NCI-H1048 (cell line): Measurements from ENCODE around the gene BCLAF1.
A peak's percentile ranks its signal among the peaks of the same experiment; 100 is the strongest.
"Not testable (repeated sequence)": the region's sequence is repeated elsewhere in the genome, so short reads cannot be mapped to it uniquely, and the experiment has no call there.

Experiments used
- DNase-seq: peaks from one replicate; lab custom pipeline; 2025; lab: John Stamatoyannopoulos, UW

The BCLAF1 gene

DNA sequence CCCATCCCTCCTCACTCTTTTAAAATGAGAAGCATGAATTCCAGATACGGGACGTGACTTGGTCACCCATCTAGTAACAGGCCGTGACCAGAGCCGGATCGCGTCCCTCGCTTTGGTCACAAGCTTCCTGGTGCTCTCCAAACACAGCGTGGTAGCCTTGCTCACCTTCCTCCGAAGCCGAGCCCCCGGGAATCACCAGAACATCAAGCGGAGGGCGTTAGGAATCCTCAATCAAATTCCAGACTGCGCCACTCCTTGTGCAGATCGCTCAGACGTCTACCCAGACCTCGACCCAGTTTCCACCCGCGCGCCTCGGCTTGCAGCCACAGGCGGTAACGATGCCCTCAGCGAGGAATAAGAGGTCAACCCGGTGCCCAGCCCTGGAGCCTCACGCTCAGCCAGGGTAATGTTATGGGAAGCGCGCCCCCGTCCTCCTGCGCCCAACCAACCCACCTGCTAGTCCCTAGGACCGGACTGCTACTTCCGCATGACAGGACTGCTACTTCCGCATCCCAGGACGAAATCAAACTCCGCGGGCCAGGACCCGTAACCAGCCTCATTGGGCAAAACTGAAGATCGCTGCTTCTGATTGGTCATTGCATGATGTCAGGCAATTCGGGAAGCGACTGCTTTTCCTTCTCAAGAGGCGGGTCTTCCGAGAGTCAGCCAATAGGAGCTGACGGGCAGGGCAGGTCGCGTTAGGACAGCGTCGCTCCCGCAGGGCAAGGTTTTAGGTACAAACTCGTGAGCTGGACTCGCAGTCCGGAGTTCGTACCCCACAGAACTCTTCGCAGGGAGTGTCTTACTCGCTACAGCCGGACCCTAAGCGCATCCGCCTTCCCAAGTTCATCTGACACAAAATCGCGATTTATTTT lies 39.6 kb downstream of the BCLAF1 start, which contains the start of gene MTFR2:
Gene MTFR2, minus strand, starts transcription at position 501 of the 875 bp plus-strand sequence. CDS start 1,212 bp downstream, outside the sequence.
- peak; percentile 93 for DNase-seq

DNA sequence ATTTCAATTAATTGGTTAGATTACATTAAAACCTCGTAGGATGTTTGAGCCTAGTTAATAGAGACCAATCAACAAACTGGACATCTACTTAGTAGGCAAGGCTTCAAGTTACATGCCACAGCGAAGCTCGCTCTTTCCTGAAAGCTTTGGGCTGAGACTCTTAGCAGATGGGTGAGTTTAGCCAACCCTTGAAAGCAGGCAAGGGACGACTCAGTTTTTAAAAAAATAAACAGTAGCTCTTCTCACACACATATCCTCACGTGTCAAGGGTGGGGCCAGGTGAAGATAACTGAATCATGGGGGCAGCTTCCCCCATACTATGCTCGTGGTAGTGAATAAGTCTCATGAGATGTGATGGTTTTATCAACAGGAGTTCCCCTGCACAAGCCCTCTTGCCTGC lies 40.3 kb downstream of the BCLAF1 start:
- no peak for DNase-seq

DNA sequence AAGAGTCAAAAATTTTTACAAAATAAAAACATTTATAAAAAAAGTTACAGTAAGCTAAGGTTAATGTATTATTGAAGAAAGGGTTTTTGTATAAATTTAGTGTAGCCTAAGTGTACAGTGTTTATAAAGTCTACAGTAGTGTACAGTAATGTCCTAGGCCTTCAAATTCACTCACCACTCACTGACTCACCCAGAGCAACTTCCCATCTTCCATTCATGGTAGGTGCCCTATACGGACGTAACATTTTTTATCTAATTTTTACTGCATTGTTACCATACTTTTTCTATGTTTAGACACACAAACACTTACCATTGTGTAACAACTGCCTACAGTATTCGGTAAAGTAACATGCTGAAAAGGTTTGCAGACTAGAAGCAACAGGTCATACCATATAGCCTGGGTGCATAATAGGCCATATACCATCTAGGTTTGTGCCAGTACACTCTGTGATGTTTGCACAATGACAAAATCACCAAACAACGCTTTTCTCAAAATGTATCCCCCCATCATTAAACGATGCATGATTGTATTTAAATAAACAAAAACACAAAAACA lies 45.5 kb downstream of the BCLAF1 start:
- no peak for DNase-seq

DNA sequence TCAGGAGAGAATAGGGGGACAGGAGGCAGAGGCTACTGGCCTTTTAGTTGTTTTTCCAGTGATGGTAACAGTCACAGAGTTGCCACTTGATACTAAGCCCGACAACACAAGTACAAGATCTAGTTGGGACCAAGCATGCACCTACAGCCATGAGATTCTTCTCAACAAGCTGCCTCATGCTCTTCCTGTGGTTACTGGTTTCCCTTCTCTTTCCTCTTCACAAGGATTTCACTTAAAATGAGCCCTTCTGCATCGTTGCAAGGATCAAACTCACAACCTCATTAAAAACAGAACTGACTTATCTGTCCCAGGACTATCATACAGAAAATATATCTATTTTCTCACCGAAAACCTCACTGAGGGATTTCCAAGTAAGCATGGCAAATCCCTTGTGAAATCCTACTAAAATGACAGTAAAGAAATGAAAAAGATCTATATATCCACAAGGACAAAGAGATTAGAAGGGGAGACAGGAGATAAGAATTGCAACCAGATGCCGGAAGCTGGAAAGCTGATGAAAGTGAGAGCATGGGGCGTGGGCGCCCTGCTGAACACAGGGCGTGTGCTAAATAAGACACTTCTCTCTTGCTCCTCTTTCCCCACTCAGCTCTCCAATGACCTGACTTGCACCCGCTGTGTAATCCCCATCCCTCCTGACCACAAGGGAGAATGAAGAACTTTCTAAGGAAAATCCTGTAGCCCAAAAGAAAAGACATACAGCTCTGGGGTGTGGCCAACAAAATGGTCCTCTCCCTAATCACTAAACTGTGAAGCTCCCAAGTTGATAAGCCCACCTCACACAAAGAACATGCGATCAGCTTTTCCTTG lies 53.0 kb downstream of the BCLAF1 start:
- no peak for DNase-seq

DNA sequence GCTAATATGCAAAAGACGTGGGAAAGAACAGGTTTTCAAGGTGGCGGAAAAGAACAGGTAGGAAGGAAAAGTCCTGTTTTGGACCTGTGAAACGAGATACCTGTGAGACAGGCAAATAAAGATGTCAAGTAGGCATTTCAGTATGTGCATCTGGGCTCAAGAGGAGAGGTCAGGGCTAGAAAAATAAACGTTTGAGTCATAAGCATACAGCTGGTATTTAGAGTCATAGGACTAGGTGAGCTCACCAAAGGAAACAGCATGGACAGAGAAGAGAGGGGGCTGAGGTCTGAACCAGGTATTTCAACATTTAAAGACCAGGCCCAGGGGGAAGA lies 54.4 kb downstream of the BCLAF1 start:
- DNase-seq = no peak

DNA sequence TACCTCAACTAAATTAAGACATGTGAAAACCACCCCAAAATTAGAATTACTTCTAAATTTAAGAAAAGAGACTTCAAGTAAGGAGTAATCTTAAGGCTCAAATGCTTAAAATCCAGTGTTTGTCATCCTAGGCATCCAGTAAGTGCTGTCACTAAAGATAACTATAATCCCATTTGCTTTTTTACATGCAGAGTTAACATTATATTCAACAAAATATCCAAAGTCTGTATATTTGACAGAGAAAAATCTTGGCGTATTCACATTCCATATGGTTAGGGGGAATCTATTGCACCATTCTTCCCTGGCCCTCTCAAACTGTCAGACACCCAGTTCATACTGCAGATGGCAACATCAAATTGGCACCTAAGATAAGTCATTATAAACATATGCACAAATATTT lies 56.9 kb downstream of the BCLAF1 start:
- DNase-seq = no peak

DNA sequence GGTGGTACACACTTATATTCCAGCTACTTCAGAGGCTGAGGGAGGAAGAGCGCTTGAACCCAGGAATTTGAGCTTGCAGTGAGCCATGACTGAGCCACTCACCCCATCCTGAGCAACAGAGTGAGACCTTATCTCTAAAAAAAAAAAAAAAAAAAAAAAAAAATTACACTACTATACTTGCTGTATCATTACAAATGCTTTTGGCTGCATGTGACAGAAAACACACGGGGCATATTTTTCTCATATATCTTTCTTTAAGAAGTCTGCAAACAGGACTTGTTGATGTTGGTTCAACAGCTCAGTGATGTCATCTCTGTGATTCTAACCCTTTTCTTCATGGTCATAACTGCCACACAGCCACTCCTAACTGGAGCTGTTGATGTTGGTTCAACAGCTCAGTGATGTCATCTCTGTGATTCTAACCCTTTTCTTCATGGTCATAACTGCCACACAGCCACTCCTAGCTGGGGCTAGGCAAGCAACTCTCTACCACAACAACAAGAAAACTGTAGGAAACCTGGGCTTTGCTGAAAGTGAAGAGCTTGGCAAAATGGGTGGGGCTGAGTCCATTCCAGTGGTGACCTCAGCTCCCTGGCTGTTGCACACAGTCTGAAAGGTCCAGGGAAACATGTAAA lies 59.3 kb downstream of the BCLAF1 start:
- DNase-seq = no peak

DNA sequence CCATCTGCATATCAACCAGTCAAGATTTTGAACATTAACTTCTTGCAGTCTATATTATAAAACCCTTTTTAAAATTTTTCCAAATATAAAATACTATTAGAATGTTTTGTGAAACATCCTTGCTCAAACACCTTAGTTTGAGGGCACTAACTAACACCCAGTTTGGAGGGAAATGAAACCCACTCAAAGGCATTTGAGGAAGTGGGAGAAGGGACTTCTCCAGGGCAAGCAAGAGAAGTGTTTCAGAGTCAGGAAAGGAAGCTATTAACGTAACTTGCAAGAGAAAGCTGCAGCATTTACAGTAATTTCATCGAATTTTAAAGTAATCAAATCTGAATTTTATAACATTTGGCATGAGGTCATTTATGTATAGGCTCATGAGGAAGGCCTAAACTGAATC lies 60.8 kb downstream of the BCLAF1 start:
- DNase-seq = no peak

DNA sequence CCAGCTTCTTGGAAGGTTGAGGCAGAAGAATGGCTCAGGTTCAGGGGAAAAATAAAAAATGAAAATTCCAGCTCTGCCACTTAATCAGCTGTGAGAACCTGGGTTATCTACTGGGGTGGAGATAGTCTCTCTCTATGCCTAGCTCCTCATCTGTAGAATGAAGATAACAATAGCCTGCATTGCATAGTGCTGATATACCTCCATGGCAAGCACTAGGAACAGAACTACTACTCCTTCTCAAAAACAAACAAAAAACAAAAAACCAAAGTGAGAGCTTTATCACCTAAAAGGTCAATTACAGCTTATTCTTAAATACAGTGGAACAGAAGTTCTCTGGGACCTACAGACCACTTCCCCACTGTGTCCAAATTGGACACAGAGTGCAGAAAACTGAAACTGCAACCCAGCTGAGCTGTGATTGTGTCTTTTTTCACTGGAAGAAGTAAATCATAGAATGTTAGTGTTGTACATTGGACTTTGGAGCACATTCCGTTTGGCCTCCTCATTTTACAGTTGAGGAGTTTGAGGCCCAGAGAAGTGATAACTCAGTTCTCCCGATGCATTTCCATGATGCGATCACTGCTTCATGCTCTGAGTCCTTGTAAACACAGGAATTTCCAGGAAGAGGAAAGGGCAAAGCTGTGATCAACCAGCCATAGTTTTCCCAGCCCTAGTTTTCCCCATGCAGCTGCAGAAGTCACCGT lies 62.8 kb downstream of the BCLAF1 start:
- DNase-seq = no peak

DNA sequence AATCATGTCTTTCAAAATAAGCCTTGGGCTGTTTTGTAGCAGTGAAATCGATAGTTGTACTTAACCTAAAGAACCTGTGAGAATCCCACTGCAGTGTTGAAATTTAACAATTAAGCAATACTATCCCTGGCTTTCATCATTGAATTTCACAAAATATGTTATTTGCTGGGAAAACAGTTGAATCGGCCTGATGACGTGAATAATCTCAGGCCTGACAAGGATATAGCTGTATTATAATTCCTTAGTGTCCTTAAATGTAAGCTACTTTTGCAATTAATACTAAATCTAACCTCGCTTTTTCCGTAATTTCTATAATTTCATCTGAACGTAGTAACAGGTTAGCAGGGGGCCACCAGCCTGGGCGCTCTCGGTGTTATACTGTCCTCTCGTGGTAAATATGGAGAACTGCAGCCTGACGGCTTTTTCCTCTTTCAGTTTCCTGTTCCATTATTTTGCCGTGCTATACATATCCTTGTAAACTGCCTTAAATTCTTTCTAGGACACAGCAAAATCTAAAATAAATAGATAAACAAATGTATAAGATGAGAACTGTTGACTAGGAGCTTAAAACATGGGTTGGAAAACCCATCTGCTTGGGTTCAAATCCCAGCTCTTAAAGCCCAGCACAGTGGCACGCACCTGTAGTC lies 63.5 kb downstream of the BCLAF1 start:
- DNase-seq = peak; percentile 4

DNA sequence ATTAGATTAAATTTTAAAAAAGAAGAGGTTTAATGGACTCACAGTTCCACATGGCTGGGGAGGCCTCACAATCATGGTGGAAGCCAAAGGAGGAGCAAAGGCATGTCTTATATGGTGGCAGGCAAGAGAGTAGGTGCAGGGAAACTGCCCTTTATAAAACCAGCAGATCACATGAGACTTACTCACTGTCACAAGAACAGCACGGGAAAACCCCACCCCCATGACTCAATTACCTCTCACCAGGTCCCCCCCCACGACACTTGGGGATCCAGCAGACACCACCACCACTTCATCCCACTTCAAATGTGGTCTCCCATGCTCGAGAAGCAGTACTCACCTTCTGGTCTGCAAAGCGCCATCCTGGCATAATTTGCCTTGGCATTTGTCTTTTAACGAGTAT lies 64.2 kb downstream of the BCLAF1 start:
- no peak for DNase-seq

DNA sequence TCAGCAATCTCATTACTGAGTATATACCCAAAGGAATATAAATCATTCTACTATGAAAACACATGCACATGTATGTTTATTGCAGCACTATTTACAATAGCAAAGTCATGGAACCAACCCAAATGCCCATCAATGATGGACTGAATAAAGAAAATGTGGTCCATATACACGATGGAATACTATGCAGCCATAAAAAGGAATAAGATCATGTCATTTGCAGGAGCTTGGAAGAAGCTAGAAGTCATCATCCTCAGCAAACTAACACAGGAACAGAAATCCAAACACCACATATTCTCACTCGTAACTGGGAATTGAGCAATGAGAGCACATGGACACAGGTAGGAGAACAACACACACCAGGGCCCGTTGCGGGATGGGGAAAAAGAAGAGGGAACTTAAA lies 64.7 kb downstream of the BCLAF1 start:
- not testable (repeated sequence) for DNase-seq

DNA sequence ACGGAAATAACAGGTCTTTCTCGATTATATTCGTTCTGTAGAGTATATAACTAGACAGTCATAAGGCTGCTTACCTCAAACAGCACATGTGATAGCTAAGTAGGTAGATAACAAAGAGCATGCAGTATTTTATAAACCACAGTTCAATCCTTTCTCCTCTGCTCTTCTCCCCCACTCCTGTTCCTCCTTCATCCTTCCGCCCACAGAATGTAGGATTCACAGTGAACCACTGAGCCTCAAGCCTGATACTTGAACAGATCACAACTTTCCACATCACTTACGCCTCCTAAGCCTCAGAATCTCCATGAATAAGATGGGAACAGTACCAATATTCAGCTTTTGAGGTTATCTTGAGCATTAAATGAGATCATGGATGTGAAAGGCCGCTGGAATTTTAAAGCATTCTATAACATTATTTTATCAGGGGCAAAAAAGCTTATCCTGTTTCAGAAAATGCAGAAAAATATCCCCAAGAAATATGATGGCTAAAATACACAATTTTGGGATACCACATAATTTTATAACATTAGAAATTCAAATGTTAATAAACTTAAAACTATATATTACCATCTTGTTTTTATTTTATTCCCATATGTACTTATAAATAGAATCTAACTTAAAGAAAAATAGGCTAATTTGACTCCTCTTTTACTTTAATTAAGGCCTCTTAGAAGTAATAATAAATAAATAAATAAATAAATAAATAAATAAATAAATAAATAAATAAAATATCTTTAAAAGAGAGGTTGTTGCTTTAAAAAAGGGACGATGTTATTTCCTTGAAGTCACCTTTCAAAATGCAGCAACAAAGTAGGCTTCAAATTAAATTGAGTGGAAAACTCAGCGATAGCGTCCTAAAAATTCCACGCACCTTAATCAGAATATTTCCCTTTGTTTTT lies 72.9 kb downstream of the BCLAF1 start:
- DNase-seq = no peak

DNA sequence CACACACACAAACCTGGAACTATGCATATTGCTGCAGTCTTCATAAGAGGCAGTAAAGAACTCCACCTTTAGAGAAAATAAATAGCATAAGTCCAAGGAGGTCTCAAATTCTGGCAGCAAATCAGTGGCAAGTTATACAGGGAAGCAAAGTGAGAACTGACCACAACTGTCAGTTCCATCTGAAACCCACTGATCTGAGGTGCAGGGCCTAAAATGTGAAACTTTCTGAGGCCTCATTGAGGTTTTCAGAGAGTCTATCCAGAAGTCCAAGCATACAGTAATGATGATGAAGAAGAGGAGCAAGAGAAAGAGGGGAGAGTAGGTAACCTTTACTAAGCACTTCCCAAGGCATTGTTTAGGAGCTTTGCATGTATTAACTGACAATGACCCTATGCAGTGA lies 75.8 kb downstream of the BCLAF1 start:
- DNase-seq = no peak

DNA sequence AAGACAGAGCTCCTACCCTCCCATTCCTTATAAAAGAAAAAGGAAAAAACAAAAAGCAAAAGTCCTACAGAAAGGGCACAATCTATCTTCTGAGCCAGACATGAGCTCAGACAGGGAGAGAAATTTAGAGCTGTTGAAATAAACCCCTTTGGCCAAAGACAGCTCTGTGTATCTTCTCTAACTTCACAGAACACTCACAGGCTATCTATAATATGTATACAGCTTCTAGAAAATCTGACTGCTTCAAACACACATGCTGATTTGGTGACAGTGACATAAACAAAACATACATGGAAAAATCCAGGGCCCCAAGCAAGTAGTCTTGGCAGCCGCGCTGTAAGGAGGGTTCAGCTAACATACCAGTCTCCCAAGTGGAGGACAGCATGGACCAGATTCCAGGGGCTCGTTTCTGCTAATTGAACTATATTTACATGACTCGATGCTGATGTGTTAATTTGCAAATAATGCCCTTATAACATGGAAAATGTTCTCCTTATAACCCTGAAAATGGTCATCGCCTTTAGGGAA lies 76.6 kb downstream of the BCLAF1 start:
- DNase-seq = no peak

DNA sequence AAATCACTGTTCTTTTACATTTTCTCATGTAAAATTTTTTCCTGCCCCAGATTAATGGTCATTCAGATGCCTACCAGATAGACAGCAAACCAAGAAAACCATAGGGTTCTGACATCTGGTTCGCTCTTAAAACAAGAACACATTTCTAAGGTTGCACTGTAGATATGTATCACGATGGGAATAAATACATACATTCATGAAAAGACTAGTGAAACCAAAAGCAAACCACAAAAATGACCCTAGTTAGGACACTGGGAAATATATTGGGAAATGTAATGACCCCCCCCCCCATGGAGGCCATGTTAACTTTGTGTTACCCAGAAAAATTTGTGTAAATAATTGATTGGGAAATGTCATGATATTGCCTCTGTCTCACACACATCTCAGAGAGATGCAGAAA lies 77.0 kb downstream of the BCLAF1 start:
- DNase-seq = no peak

DNA sequence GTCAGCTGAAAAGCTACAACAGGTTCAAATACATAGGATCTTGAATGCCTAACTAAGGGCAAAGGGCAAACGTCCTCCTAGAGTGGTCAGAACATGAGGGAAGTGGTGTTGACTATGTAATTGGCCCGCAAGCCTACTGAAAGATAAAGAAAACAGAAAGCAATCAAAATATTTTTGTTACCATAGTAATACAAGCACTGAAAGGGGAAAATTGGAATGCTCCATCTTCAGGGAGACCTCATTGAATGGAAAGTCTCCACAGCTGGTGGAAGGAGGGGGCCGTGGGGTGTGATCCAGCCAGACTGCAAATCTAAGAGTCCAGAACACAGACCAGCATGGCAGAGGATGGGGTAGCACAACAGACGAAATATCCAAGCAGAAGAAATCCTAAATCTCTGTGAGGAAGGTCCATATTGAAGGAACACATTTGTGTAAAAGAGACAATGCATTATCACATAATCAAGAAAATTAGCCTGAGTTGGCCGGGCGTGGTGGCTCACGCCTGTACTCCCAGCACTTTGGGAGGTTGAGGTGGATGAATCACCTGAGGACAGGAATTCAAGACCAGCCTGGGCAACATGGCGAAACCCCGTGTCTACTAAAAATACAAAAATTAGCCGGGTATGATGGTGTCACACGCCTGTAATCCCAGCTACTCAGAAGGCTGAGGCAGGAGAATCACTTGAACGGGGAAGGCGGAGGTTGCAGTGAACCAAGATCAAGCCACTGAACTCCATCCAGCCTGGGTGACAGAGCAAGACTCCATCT lies 79.1 kb downstream of the BCLAF1 start:
- DNase-seq = no peak

DNA sequence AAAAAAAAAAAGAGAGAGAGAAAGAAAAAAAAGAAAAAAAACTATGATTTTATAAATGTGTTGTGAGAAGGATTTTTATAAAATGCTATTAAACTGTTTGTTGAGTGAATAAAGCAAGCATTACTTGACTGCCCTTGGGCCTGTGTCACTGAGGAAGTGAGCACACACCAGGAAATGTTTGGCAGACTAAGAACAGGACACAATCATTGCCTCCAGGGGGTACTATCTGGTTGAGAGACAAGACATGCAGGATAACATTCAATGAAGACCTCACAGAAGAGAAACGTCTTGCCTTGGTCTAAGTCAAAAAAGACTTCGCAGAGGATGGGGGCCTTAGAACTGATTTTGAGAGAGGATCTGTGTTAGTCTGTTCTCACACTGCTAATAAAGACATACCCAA lies 80.2 kb downstream of the BCLAF1 start:
- no peak for DNase-seq

DNA sequence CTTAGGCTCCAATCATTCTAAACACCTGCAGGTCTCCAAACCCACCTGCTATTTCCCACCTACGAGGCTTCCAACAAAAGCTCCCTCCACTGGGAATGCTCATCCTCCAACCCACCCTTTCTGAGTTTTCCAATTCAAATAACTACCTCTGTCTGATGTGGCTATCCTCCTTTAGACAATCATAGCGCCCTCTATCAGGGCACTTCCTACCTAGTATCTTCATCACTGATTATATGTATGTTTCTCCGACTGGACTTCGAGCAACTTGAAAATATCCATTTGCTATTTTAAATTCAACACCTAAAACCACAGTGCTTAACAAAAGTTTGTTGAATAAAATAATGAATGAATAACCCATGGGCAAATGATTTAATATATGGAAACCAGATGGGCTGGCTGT lies 80.9 kb downstream of the BCLAF1 start:
- no peak for DNase-seq
